ENCODE data around the gene RERE. TPM values are rescaled to one million over a fixed set of nuclear protein-coding genes. Genes with fewer than 3 reads are reported as not detected.

RERE gene
- total RNA-seq, 1 donor from 2014 or later: 19.2 TPM

- no peak for TF ChIP-seq CTCF (IDR thresholded peaks at IDR 0.05; ENCODE audit: insufficient read depth, low read length, severe bottlenecking)
- Histone ChIP-seq H3K27me3 (ENCODE audit: control insufficient read depth, insufficient read depth, low read length) (no peaks in the 10 kb centered on the region), H3K4me3 (ENCODE audit: low read depth, low read length) (no peak overlapping the region), H3K36me3 (ENCODE audit: control insufficient read depth, insufficient read depth, low read length) (peaks cover 3% of the 10 kb centered on the region)
- no peak for DNase-seq (ENCODE audit: low read depth)
- FAIRE-seq: no peak
These were observed 397.1 kb downstream of the RERE start for GRCh38 chr1:8420318-8420717.

GRCh38 chr1:8419861-8420260, 397.6 kb downstream of the RERE start:
- Histone ChIP-seq H3K36me3 (ENCODE audit: control insufficient read depth, insufficient read depth, low read length) (peaks cover 3% of the 10 kb centered on the region), H3K4me3 (ENCODE audit: low read depth, low read length) (no peak overlapping the region), H3K27me3 (ENCODE audit: control insufficient read depth, insufficient read depth, low read length) (no peaks in the 10 kb centered on the region)
- DNase-seq (ENCODE audit: low read depth): no peak
- FAIRE-seq: no peak
- TF ChIP-seq CTCF (IDR thresholded peaks at IDR 0.05; ENCODE audit: insufficient read depth, low read length, severe bottlenecking): no peak

GRCh38 chr1:8419172-8419571, 398.3 kb downstream of the RERE start:
- no peak for FAIRE-seq
- Histone ChIP-seq H3K36me3 (ENCODE audit: control insufficient read depth, insufficient read depth, low read length) (peaks cover 3% of the 10 kb centered on the region), H3K4me3 (ENCODE audit: low read depth, low read length) (no peak overlapping the region)

GRCh38 chr1:8418301-8418700, 399.1 kb downstream of the RERE start:
- no peak for FAIRE-seq
- no peak for TF ChIP-seq CTCF (IDR thresholded peaks at IDR 0.05; ENCODE audit: insufficient read depth, low read length, severe bottlenecking)

More at GRCh38 chr1:8419172-8419571, 398.3 kb downstream of the RERE start:
- no peak for DNase-seq (ENCODE audit: low read depth)
- no peaks in the 10 kb centered on the region for H3K27me3 ChIP-seq (ENCODE audit: control insufficient read depth, insufficient read depth, low read length)
- TF ChIP-seq CTCF (IDR thresholded peaks at IDR 0.05; ENCODE audit: insufficient read depth, low read length, severe bottlenecking): no peak

GRCh38 chr1:8417625-8418024, 399.8 kb downstream of the RERE start:
- Histone ChIP-seq H3K36me3 (ENCODE audit: control insufficient read depth, insufficient read depth, low read length) (peaks cover 3% of the 10 kb centered on the region), H3K4me3 (ENCODE audit: low read depth, low read length) (no peak overlapping the region), H3K27me3 (ENCODE audit: control insufficient read depth, insufficient read depth, low read length) (no peaks in the 10 kb centered on the region)
- FAIRE-seq (no peak), DNase-seq (ENCODE audit: low read depth) (no peak)
- no peak for TF ChIP-seq CTCF (IDR thresholded peaks at IDR 0.05; ENCODE audit: insufficient read depth, low read length, severe bottlenecking)

More at GRCh38 chr1:8418301-8418700, 399.1 kb downstream of the RERE start:
- no peak for DNase-seq (ENCODE audit: low read depth)
- no peak overlapping the region for H3K4me3 ChIP-seq (ENCODE audit: low read depth, low read length)
- H3K27me3 ChIP-seq (ENCODE audit: control insufficient read depth, insufficient read depth, low read length): no peaks in the 10 kb centered on the region
- peaks cover 3% of the 10 kb centered on the region for H3K36me3 ChIP-seq (ENCODE audit: control insufficient read depth, insufficient read depth, low read length)

GRCh38 chr1:8416881-8417280, 400.6 kb downstream of the RERE start:
- Histone ChIP-seq H3K36me3 (ENCODE audit: control insufficient read depth, insufficient read depth, low read length) (peaks cover 3% of the 10 kb centered on the region), H3K4me3 (ENCODE audit: low read depth, low read length) (no peak overlapping the region), H3K27me3 (ENCODE audit: control insufficient read depth, insufficient read depth, low read length) (no peaks in the 10 kb centered on the region)
- no peak for TF ChIP-seq CTCF (IDR thresholded peaks at IDR 0.05; ENCODE audit: insufficient read depth, low read length, severe bottlenecking)
- DNase-seq (ENCODE audit: low read depth) (no peak), FAIRE-seq (no peak)

Data from bronchial epithelial cell (primary cell).